ENCODE data around the gene UBE3D. TPM values are rescaled to one million over a fixed set of nuclear protein-coding genes. Genes with fewer than 3 reads are reported as not detected.
"Not testable (repeated sequence)": the region's sequence is repeated elsewhere in the genome, so short reads cannot be mapped to it uniquely, and the experiment has no call there.

The UBE3D gene
- total RNA-seq, 1 donor from 2014 or later, result 4.4 TPM

GRCh38 chr6:82902290-82902689, 163.4 kb downstream of the UBE3D start:
- no peak for TF ChIP-seq CTCF (IDR thresholded peaks at IDR 0.05)
- Histone ChIP-seq H3K27me3 (no peaks in the 10 kb centered on the region), H3K27ac (no peak overlapping the region), H3K36me3 (no peaks in the 10 kb centered on the region), H3K9me3 (no peaks in the 10 kb centered on the region), H3K4me3 (no peak overlapping the region), H3K4me1 (no peaks in the 10 kb centered on the region)
- ATAC-seq (no peak), DNase-seq (no peak)
- intact Hi-C loops (cut with DNase I), result no loop called here

- Histone ChIP-seq H3K27ac (no peak overlapping the region), H3K4me3 (no peak overlapping the region), H3K4me1 (no peaks in the 10 kb centered on the region), H3K27me3 (no peaks in the 10 kb centered on the region), H3K36me3 (no peaks in the 10 kb centered on the region), H3K9me3 (no peaks in the 10 kb centered on the region)
- no peak for TF ChIP-seq CTCF (IDR thresholded peaks at IDR 0.05)
- ATAC-seq (no peak), DNase-seq (no peak)
- intact Hi-C loops (cut with DNase I), result no loop called here
Observed at GRCh38 chr6:82894653-82895259, 170.9 kb downstream of the UBE3D start.

GRCh38 chr6:82893889-82894652, 171.6 kb downstream of the UBE3D start:
- no peaks in the 10 kb centered on the region for H3K9me3 ChIP-seq
- no peaks in the 10 kb centered on the region for H3K4me1 ChIP-seq
- no peaks in the 10 kb centered on the region for H3K36me3 ChIP-seq
- no peak overlapping the region for H3K27ac ChIP-seq
- DNase-seq, result no peak
- no peak overlapping the region for H3K4me3 ChIP-seq
- no peaks in the 10 kb centered on the region for H3K27me3 ChIP-seq
- no peak for TF ChIP-seq CTCF (IDR thresholded peaks at IDR 0.05)
- ATAC-seq, result no peak
- intact Hi-C loops (cut with DNase I), result no loop called here

- H3K9me3 ChIP-seq; H3K27ac ChIP-seq; H3K27me3 ChIP-seq; ATAC-seq; H3K4me1 ChIP-seq; intact Hi-C loops (cut with DNase I); H3K36me3 ChIP-seq; DNase-seq; H3K4me3 ChIP-seq: not testable (repeated sequence)
Observed at GRCh38 chr6:82891503-82891902, 174.1 kb downstream of the UBE3D start.

GRCh38 chr6:82891076-82891475, 174.6 kb downstream of the UBE3D start:
- Histone ChIP-seq H3K4me3 (no peak overlapping the region), H3K27me3 (no peaks in the 10 kb centered on the region), H3K36me3 (no peaks in the 10 kb centered on the region), H3K27ac (no peak overlapping the region), H3K9me3 (no peaks in the 10 kb centered on the region), H3K4me1 (no peaks in the 10 kb centered on the region)
- intact Hi-C loops (cut with DNase I), result no loop called here
- ATAC-seq, result no peak
- no peak for TF ChIP-seq CTCF (IDR thresholded peaks at IDR 0.05)
- DNase-seq, result no peak

- no peak for TF ChIP-seq CTCF (IDR thresholded peaks at IDR 0.05)
- Histone ChIP-seq H3K27me3 (no peaks in the 10 kb centered on the region), H3K27ac (no peak overlapping the region), H3K36me3 (no peaks in the 10 kb centered on the region), H3K4me3 (no peak overlapping the region), H3K4me1 (no peaks in the 10 kb centered on the region), H3K9me3 (no peaks in the 10 kb centered on the region)
- ATAC-seq (no peak), DNase-seq (no peak)
- intact Hi-C loops (cut with DNase I), result no loop called here
Observed at GRCh38 chr6:82890240-82890639, 175.4 kb downstream of the UBE3D start.
